ENCODE data around the gene DDAH1.

Gene DDAH1

GRCh38 chr1:85268801-85269585 is 196.0 kb downstream of the DDAH1 start:
- Histone ChIP-seq H3K27me3 (ENCODE audit: control insufficient read depth, low read length) (no peaks in the 10 kb centered on the region), H3F3A (ENCODE audit: control insufficient read depth, insufficient read depth) (peaks cover 4% of the 10 kb centered on the region; the same call in 1 of the 2 replicates), H3K4me2 (ENCODE audit: low read length) (no peak overlapping the region), H3K9me2 (replicated peaks; ENCODE audit: control insufficient read depth, low read length) (no peaks in the 10 kb centered on the region), H3K4me1 (ENCODE audit: control insufficient read depth, low read length) (peaks cover 1% of the 10 kb centered on the region), H3K27ac (ENCODE audit: low read depth, low read length) (no peak overlapping the region), H3K4me3 (ENCODE audit: low read length) (no peak overlapping the region), H3K9me3 (ENCODE audit: control insufficient read depth, insufficient read depth, low read length) (no peaks in the 10 kb centered on the region), H3K79me2 (ENCODE audit: control insufficient read depth, low read length) (peaks cover 35% of the 10 kb centered on the region), H3K36me3 (ENCODE audit: control insufficient read depth, low read length) (peaks cover 79% of the 10 kb centered on the region), H4K20me1 (ENCODE audit: control insufficient read depth, insufficient read depth, low read depth, low read length) (peaks cover 4% of the 10 kb centered on the region; the same call in 1 of the 2 replicates)
- no peak for TF ChIP-seq CTCF (IDR thresholded peaks at IDR 0.05; ENCODE audit: low read depth, low read length, poor library complexity, severe bottlenecking)
- no peak for TF ChIP-seq EZH2phosphoT487 (IDR thresholded peaks at IDR 0.05; ENCODE audit: borderline replicate concordance, low read length)
